ENCODE data around the gene STARD3.
"Not testable (repeated sequence)": the region's sequence is repeated elsewhere in the genome, so short reads cannot be mapped to it uniquely, and the experiment has no call there.

The STARD3 gene

DNA sequence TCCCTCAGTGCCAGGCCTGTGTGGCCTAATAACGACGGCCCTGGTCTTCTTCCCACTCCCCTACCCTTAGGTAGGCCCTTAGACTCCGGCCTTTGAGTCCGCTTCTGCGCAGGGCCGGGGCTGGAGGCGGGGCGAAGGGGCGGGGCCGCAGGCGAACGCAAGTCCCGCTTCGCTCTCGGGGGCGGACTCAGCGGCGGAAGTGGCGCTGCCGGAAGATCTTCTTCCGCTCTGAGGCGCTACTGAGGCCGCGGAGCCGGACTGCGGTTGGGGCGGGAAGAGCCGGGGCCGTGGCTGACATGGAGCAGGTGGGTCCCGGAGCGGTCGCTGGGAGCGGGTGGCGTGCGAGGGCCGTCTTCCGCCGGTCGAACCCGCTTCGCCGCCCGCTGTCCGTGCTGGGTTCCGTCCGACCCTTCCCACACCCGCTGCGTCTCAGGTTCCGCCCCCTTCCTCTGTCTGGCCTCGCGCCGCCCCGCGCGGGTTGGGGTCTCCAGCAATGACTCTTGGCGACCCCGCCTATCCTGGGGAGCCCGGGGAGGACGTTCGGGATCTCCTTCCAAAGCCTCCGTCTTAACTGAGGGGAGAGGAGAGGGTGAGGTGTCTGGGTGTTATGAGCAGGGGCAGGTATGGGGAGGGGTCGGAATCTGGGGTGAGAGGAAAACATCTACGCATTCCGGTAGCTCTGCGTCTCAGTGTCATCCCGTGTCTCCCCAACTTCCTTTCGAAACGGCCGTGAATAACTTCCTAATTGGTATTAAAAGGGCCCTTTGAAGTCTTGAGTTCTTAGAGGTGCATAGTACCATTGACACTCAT is at the start of gene STARD3:
Gene STARD3 (plus strand): TSS at position 218 of the 810 bp plus-strand sequence. CDS start 16,388 bp downstream, outside the sequence.
- DNase-seq, result peak; percentile 95

DNA sequence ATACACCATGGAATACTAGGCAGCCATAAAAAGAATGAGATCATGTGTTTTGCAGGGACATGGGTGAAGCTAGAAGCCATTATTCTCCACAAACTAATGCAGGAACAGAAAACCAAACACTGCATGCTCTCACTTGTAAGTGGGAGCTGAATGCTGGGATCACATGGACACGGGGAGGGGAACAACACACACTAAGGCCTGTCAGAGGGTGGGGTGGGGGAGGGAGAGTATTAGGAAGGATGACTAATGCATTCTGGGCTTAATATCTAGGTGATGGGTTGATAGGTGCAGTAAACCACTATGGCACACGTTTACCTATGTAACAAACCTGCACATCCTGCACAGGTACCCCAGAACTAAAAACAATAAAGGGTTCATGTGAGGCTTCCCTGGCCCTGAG is 46.8 kb upstream of the STARD3 start:
- not testable (repeated sequence) for DNase-seq

DNA sequence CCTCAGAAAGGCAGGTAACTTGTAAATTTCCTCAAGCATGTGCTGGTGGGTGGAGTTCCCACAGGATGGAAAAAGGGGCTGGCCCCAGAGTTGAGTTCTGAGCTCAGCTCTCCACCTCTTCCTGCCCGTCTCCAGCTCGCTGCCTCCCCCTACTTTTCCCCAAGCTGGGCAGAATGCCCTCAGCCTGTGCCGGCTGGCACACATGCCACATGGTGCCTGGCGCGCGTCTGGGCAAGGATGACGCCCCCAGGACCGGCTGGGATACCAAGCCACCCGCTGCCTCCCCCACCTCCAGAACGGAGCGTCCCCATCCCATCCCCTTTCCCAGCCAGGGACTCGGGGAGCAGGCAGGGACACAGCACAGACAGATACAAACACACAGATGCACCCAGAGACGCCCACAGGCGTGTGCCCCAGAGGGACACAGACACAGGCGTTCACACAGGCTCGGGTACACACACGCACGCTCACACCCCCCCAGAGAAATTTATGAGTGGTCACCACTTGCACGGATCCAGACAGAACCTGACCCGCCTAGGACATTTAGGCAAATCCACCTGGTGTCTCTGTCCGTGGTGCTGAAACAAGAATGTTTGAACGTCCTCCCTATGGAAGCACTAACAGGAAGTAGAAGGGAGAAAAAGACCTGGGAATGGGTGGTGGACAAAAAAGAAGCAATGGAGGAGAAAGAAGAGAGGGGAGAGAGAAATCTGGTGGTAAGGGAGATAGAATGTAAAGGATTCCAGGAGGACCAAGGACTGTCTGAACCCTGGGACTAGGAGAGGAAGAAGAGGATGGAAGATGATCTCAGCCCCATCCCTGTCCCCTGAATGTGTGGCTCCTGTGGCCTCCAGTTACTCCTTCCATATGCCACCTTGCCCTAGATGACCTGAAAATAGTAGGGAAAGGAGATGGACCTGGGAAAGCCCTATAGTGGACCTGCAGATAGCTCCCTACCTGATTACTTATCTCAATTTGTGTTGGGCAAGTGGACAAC is 44.7 kb upstream of the STARD3 start:
- DNase-seq, result no peak

DNA sequence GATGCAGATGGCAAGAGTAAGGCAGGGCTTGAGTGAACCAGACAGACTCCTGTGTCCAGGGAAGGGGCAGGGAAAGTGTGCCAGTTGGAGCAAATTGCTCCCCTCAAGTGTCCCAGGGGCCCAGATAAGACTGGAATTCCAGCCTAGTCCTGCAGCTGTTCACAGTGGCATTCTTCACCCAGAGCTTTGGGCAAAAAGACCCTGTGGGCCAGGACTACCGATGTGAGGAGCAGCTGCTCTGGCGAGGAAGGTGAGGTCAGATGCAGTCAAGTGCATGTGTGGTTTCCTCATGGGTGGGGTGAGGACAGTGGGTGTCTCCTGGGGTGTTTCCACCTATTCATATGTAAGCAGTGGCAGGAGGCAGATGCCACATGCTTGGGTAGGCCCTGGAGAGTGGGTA is 43.6 kb upstream of the STARD3 start:
- DNase-seq, result no peak

DNA sequence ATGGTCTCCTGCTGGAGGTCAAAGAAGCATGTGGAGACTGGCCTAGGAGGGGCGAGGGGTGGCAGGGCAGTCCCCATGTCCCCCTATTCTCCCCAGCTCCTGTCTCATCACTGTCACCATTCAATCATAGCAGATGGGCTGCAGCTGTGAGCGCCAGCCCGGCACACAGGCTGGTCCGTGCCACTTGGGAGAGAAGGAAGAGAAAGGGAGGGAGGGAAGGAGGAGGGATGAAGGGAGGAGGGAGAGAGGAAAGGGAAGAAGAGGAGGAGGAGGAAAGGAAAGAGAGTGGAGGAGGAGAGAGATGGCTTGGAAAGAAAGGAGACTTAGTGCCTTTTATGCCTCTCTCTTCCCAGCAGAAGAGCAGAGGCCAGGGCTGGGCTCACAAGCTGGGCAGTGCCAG is 41.6 kb upstream of the STARD3 start:
- no peak for DNase-seq

DNA sequence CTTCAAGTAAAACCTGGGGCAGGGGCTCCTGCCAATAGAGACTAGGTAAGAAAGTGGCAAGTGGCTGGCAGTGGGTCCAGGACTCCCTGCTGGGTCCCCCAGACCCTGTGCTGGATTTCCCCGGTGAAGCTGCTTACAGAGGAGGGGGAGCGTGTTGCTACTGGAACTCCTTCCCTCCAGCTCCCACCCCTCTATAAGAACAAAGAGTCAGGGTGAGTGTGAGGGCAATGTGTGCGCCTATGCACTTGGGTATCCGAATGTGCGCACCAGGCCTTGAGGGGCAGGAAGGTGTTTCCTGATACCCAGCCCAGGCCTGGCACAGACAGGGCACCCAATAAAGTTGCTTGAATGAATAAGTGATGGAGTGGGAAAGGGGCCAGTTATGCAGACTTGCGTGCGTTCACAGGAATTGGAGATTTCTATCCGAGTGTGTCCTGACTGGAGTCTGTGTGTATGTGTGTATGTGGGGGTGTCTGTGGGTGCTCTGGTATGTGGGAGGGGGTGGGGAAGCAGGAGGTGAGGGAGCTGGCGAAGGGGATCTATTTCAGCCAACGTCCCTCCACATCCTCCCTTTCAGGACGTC is 40.9 kb upstream of the STARD3 start:
- no peak for DNase-seq

DNA sequence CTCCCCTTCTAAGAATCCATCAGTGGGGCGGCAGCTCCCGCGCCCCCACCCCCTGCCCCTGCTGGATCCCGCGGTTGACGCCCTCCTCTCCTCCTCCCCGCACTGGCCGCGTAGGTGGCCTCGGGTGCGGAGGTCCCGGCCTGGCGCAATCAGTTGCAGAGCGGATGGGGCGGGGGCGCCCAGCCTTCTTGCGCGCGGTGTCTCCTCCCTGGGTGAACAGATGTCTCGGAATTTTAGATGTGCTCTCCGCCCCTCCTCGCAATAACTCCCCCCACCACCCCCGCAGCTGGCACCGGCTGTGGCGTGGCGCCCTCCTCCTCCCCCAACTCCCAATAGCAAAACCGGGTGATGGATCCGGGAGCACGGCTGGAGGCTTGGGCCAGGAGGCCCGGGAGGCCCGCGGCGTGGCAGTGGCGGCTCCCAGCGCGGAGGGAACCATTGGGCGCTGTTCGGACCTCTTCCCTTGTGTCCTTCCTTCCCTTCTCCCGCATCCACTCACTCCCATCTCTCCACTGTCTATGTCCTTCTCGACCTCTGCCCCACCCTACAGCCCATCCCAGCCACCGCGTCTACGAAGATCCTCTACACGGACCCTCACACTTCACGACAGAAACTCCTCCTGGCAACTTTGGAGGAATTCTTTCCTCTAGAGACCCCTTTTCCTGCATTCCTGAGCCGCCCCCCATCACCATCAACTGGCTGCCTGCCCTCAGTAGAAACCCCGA is 40.2 kb upstream of the STARD3 start:
- DNase-seq, result no peak

DNA sequence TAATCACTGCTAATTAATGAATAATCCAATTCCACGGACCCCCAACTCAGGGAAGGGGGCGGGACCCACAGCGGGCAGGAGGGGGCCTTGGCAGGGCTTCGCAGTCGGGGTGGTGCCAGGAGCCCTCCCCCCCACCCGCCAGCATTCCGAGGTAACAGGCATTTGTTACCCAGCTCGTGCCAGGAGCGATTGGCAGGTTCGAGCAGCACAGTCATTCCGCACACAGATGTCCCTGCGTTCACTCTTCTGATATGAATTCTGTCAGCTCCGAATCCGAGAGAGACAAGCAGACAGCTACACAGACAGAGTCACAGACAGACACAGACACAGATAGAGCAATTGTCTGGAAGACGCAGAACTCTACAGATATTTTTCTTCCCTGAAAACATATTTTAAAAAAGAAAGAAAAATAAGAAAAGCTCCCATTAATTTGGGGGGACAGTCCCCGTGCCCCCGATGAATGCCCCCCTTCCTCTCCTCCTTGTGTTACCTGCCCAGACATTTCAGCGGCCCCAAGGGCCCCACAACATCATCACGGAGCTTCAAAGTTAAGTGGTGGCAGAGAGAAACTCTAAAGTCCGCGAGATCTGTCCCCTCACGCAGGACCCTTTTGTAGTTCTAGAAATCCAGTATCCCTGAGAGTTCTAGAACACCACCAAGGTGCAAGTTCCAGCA is 39.4 kb upstream of the STARD3 start:
- DNase-seq, result no peak

DNA sequence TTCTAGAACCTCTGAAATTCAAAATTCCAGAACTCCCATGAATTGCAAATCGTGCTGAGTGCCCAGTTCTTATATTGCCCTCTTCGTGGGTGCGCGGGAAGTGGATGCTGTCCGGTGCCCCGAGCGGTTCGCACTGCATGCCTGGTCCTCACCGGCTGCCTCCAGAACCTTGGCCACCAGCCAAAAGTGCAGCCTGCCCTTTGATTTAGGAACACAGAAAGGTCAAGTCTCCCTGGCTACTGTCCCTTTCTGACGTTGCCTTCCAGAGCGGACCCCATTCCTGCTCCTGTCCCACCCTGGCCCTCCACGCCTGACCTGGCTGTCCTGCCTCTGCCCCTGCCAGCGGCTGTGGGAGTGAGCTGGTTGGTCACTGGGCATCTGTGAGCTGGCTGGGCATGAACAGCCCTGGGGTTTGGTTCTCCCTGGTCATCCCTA is 38.9 kb upstream of the STARD3 start:
- no peak for DNase-seq

DNA sequence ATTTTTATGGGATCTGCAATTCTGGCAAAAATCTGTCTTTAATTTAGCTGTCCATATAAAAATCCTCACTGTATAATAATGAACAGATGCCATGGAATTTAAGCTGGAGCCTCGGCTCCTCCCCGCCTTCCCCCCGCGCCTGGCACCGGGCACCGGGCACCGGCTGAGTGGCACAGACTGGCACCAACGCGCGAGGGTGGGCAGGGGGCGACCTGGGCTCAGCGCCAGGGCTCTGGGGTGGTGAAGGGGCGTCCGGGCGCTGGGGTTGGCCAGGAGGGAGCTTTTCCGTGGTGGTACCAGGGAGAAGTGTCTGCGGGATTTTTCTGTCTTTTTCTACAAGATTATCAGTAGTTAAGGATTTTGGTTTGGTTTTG is 38.3 kb upstream of the STARD3 start:
- no peak for DNase-seq

DNA sequence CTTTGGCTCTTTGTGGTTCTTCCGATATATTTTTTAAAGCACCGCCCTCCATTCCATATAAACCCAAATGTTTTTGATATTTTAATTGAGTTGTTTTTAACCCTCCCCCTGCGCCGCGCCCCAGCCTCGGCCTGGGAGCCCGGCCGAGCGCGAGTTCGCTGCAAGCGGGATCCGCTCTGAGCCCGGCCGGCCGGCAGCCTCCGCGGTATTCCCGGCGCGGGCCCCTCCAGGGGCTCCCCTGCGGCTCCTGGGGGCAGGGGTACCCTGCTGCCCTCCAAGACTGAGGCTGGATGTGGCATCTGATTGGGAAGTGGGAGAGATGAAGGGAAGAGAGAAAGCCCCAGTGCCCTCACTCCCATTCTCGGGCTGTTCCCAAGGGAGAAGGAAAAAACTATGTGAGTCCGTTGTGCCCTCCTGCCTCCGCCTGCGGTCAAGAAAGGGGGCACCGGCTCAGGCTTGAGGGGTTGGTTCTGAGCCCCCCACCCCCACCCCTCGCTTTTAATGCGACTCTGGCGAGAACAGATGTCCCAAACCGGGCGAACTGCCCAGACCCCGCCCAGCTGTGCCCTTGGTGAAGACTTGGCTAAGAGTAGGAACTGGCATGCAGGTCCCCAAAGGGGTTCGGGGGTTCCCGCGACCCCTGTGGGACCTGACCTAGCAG is 37.8 kb upstream of the STARD3 start:
- no peak for DNase-seq

DNA sequence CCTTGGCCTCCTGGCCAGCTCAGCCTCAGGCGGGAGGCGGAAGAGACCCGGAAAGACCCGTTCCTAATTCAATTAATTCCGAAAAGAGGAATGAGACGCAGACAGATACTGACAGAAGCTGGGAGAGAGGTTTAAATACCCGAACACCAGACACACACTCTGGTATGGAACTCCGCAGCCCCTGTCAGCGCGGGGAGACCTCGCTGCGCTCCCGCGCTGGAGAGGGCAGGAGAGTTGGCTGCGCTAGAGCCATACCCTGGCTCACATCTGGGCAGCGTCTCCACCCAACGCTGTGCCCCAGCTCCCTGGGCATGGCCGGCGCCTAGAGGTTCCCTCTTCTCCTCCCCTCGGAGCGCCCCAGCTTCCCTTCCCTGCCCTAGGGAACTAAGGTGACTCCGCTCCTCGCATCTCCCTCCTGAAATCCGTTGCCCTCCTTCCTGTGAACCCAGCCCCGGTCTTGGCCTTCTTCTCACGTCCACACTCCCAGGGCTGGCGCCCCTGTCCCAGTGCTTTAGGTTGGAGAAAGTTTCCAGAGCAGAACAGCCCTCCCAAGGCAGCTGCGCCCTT is 37.2 kb upstream of the STARD3 start:
- no peak for DNase-seq

DNA sequence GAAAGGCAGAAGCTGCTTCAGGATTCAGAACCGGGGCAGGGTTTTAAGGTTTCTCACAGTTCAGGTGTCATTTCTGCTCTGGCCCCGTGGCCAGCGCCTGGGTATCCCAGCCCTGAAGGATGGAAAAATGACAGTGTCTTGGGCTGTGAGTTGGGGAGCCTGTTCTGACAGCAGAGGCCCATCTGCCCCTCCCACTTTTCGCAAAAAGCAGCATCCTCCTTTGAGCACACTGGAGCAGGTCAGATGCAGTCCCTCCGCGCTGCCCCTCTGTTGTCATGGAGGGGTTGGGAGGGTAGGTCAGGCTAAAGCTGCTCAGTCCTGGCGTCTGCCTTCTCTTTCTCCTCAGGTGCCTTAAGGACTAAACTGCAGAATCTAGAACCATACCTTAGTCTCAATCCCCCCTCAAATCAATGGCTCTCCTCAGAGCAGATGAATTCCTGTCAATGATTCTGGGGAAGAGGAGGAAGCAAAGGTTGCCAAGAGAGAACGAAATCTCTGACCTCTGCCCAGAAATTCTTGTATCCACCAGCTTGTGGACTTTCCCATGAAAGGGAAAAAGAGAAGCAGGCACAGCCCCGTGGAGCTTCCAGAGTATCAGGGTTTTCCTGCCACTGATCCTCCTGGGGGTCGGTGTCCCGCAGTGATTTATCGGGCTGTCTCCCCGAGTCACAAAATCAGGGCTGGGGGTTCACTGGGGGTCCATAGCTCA is 36.5 kb upstream of the STARD3 start:
- DNase-seq, result no peak

DNA sequence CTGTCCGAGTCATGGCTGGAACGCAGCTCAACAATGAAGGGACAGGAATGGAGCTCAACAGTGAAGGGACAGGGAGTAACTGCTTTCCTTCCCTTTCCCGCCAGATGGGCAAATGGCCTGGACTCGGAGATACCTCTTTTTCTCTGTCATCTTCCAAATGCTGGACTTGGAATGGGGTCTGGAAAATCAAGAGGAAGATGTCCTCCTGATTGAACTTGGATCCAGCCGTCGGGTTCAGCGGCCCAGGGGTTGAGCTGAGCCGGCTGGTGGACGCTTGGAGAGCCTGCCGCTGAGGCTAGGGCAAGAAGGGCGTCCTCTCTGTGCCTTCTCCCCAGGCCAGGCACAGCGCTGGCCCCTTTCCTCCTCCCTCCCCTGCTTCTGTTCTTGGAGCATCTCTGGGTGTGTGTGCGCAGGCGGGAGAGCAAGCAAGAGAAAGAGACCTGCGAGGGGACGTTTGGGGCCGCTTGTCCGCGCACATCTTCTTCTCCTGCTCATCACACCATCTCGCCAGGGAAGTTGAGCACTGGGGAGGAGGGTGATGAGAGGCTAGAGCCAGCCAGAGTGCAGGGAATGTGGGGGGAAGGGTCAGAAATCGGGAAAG is 35.8 kb upstream of the STARD3 start:
- no peak for DNase-seq

DNA sequence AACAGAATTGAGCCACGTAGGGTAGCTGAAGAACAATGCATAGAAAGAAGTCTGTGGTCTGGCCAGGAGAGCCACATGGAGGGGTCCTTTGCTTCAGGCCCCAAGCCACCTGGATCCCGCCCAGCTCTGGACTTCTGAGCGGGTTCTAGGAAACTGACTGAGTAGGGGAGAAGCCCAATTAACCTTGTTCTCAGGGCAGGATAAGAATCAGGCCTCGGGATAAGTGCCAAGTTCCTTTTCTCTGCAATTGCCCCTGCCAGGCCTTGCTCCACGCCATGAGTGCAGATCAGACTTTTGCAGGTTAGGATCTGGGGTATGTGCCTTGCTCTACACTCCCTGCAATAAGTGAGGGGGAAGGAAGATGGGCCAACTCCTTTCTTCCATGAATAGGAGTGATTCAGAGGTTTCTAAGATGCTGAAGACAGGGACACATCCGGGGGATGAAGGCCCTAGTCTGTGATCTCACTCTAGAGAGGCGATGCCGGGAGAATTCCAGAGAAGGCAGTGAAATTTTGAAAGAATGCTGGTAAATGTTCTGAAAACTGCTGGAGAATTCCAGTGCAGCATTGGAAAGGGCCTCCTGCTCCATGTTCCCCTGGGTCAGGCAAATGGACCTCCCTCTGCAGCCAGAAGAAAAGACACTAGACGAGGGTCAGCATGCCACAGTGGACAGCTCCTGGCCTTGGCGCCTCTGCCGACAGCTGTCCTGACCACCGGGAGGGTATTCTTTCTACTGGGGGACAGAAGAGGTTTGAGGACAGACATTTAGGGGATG is 35.0 kb upstream of the STARD3 start:
- DNase-seq, result no peak

DNA sequence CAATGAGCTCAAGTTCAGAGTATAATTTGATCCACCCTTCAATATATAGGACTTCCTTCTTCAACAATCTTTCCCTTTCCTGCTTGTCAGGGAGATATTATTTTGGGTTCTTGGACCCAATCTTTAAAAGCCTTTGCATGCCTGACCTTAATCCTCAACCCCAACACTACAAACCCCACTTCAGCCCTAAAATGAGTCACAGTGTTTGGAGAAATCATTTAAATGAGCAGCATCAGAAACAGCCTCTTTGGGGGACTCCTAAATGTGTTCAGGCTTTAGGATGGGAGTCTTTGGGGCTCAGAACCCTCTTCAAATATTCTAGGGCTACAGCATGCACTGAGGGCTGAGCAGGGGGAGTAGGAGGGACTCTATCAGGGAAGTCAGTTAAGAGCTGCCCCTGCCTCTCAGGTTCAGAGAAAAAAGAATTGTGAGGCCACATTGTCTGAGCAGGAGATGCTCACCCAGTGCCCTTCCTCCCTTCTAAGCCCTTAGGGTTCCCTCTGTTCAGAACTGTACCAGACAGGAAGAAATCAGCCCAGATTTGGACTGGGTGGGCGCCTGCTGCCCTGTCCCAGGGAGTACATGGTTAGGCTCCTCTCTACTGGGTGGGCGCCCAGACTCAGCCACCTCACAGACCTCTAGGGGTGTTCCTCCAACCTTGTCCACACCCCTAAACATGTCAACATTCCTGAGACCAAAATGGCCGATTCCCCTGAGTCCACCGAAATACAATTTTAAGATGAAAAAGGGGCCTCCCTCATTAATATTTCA is 34.2 kb upstream of the STARD3 start:
- no peak for DNase-seq

DNA sequence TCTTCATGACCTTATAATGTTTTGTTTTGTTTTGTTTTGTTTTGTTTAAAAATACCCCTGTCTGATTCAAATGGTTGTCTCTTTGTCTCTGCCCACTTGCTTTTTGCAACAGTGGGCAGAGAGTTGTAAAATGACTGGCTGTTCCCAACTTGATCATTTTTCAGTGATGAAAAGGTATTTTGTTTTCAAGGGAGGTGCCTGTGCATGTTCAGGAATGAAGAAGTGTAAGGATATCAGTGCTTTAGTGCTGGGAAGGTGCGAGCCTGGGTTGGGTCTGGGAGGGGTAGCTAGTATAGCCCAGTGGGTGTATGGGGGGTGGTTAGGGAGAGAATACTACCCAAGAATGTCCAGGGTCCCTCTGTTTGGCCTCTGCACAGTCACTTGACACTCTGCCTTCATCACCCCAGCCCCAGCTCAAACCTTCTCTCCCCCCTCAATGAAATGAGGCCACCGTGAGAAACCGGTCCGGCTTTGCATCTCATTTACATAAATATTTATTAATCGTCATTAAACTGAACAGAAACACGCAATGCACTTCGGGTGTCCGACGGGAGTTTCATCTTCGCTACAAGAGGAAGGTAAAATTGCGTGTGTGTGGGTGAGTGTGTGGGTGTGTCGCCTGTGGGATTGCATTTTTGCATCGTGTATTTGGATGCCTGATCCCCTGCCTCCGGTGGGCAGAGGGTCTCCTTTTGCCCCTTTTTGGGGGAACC is 33.5 kb upstream of the STARD3 start:
- DNase-seq, result no peak

Data from activated CD8-positive, alpha-beta memory T cell treated with anti-CD3 and anti-CD28 coated beads for 24 hours (primary cell).